H9 (cell line): Measurements from ENCODE around the gene C12orf75. TPM values are rescaled to one million over a fixed set of nuclear protein-coding genes. Genes with fewer than 3 reads are reported as not detected.
"Not testable (repeated sequence)": the region's sequence is repeated elsewhere in the genome, so short reads cannot be mapped to it uniquely, and the experiment has no call there.

Source experiments
- DNase-seq: peaks from one replicate; pipeline ENCODE4 v3.0.0-alpha.2; 2017
- H2AFZ ChIP-seq: one replicate; pipeline ENCODE4 v1.6.1; 2013; ENCODE audit warnings: mild to moderate bottlenecking, low read length, control low read depth, moderate library complexity
- H2AK5ac ChIP-seq: 2 replicates; pipeline ENCODE4 v1.6.1; 2013; ENCODE audit warnings: low read length, control low read depth, mixed read lengths; ENCODE audit not compliant: insufficient read length
- H2BK120ac ChIP-seq: one replicate; pipeline ENCODE4 v1.6.1; 2013; ENCODE audit warnings: low read depth, mild to moderate bottlenecking, low read length, control low read depth, inconsistent platforms; ENCODE audit not compliant: poor library complexity, severe bottlenecking
- H2BK12ac ChIP-seq: 2 replicates; pipeline ENCODE4 v1.6.1; 2013; ENCODE audit warnings: low read length, control low read depth, mixed read lengths, low read depth; ENCODE audit not compliant: insufficient read length
- H2BK15ac ChIP-seq: 2 replicates; pipeline ENCODE4 v1.6.1; 2013; ENCODE audit warnings: low read depth, low read length, control low read depth
- H2BK20ac ChIP-seq: one replicate; pipeline ENCODE4 v1.6.1; 2013; ENCODE audit warnings: low read depth, mild to moderate bottlenecking, low read length, control low read depth, inconsistent platforms; ENCODE audit not compliant: poor library complexity, severe bottlenecking
- H2BK5ac ChIP-seq: 2 replicates; pipeline ENCODE4 v1.6.1; 2013; ENCODE audit warnings: low read length, control low read depth, mixed read lengths; ENCODE audit not compliant: insufficient read length
- H3K14ac ChIP-seq: 2 replicates; pipeline ENCODE4 v1.6.1; 2013; ENCODE audit warnings: low read length, control low read depth; ENCODE audit not compliant: insufficient read depth
- H3K18ac ChIP-seq: 2 replicates; pipeline ENCODE4 v1.6.1; 2013; ENCODE audit warnings: low read depth, mild to moderate bottlenecking, mixed read lengths, low read length, control low read depth; ENCODE audit not compliant: insufficient read length
- H3K23ac ChIP-seq: 2 replicates; pipeline ENCODE4 v1.6.1; 2013; ENCODE audit warnings: low read length, control low read depth, mixed read lengths, low read depth; ENCODE audit not compliant: insufficient read length
- H3K23me2 ChIP-seq: 2 replicates; pipeline ENCODE4 v1.6.1; 2013; ENCODE audit warnings: low read depth, mild to moderate bottlenecking, mixed read lengths, low read length, control low read depth; ENCODE audit not compliant: insufficient read length, poor library complexity, severe bottlenecking
- H3K27ac ChIP-seq: 2 replicates; pipeline ENCODE4 v1.5.1; 2013; ENCODE audit warnings: low read length, control low read depth, mixed read lengths, low read depth; ENCODE audit not compliant: insufficient read length
- H3K27me3 ChIP-seq: 2 replicates; pipeline ENCODE4 v1.6.1; 2013; ENCODE audit warnings: low read length, control low read depth, inconsistent platforms; ENCODE audit not compliant: insufficient read depth
- H3K4ac ChIP-seq: 2 replicates; pipeline ENCODE4 v1.6.1; 2013; ENCODE audit warnings: low read depth, mild to moderate bottlenecking, control low read depth, inconsistent platforms, low read length, moderate library complexity
- H3K4me1 ChIP-seq: 2 replicates; pipeline ENCODE4 v1.6.1; 2013; ENCODE audit warnings: low read length, control low read depth, inconsistent platforms; ENCODE audit not compliant: insufficient read depth
- H3K4me2 ChIP-seq: 2 replicates; pipeline ENCODE4 v1.6.1; 2013; ENCODE audit warnings: low read length, control low read depth, mixed read lengths; ENCODE audit not compliant: insufficient read length, insufficient read depth
- H3K56ac ChIP-seq: 2 replicates; pipeline ENCODE4 v1.6.1; 2013; ENCODE audit warnings: low read depth, mild to moderate bottlenecking, mixed read lengths, low read length, control low read depth; ENCODE audit not compliant: insufficient read length
- H3K79me1 ChIP-seq: 2 replicates; pipeline ENCODE4 v1.6.1; 2013; ENCODE audit warnings: low read depth, mild to moderate bottlenecking, moderate library complexity, low read length, control low read depth, inconsistent platforms; ENCODE audit not compliant: insufficient read depth, poor library complexity, severe bottlenecking
- H3K79me2 ChIP-seq: 2 replicates; pipeline ENCODE4 v1.6.1; 2013; ENCODE audit warnings: low read length, control low read depth, inconsistent platforms; ENCODE audit not compliant: insufficient read depth
- H3K9ac ChIP-seq: 2 replicates; pipeline ENCODE4 v1.6.1; 2013; ENCODE audit warnings: low read length, control low read depth, mixed read lengths; ENCODE audit not compliant: insufficient read length; ENCODE audit errors: extremely low read depth
- H3K9me3 ChIP-seq: one replicate; pipeline ENCODE4 v1.6.1; 2013; ENCODE audit warnings: low read depth, low read length, inconsistent platforms; ENCODE audit not compliant: control insufficient read depth
- H3T11ph ChIP-seq: one replicate; pipeline ENCODE4 v1.6.1; 2013; ENCODE audit warnings: mild to moderate bottlenecking, low read length, control low read depth, inconsistent platforms
- H4K20me1 ChIP-seq: one replicate; pipeline ENCODE4 v1.6.1; 2013; ENCODE audit not compliant: control insufficient read depth, insufficient read length, insufficient read depth
- H4K5ac ChIP-seq: 2 replicates; pipeline ENCODE4 v1.6.1; 2013; ENCODE audit warnings: low read depth, mild to moderate bottlenecking, mixed read lengths, low read length, control low read depth; ENCODE audit not compliant: insufficient read length
- H4K8ac ChIP-seq: replicated peaks from 2 replicates; pipeline ENCODE4 v1.6.1; 2013; ENCODE audit warnings: low read length, control low read depth, mixed read lengths, low read depth; ENCODE audit not compliant: insufficient read length
- H4K91ac ChIP-seq: 2 replicates; pipeline ENCODE4 v1.6.1; 2013; ENCODE audit warnings: low read depth, mild to moderate bottlenecking, moderate library complexity, mixed read lengths, low read length, control low read depth; ENCODE audit not compliant: insufficient read length
- H3K27ac Mint-ChIP-seq, 3 experiments: 2 replicates in 2 of 3; 3 replicates in 1 of 3; pipeline ENCODE4 v1.8.0; 2020 to 2021; ENCODE audit warnings: mixed read lengths in 3 of 3, mild to moderate bottlenecking in 1 of 3, moderate library complexity in 1 of 3
- H3K27me3 Mint-ChIP-seq: 2 replicates; pipeline ENCODE4 v1.8.0; 2021; ENCODE audit warnings: low read depth, mild to moderate bottlenecking, moderate library complexity, mixed read lengths
- H3K36me3 Mint-ChIP-seq, 3 experiments: 2 replicates in 2 of 3; 3 replicates in 1 of 3; pipeline ENCODE4 v1.8.0; 2020 to 2021; ENCODE audit warnings: low read depth in 3 of 3, mixed read lengths in 3 of 3; ENCODE audit not compliant: insufficient read depth in 1 of 3
- H3K4me1 Mint-ChIP-seq, 2 experiments: 2 replicates each; pipeline ENCODE4 v1.8.0; 2020; ENCODE audit warnings: mixed read lengths in 2 of 2
- H3K4me3 Mint-ChIP-seq, 2 experiments: 2 replicates in 1 of 2; 3 replicates in 1 of 2; pipeline ENCODE4 v1.8.0; 2020 to 2021; ENCODE audit warnings: mild to moderate bottlenecking in 2 of 2, mixed read lengths in 2 of 2, moderate library complexity in 1 of 2
- H3K9me3 Mint-ChIP-seq, 2 experiments: 2 replicates in 1 of 2; 3 replicates in 1 of 2; pipeline ENCODE4 v1.8.0; 2020; ENCODE audit warnings: mild to moderate bottlenecking in 2 of 2, mixed read lengths in 2 of 2, moderate library complexity in 1 of 2
- WGBS: extraction: QIAGEN DNeasy Blood & Tissue Kit; methylation state at CpG from one replicate; pipeline ENCODE4 v1.1.7; 2013; ENCODE audit warnings: missing lambda C conversion rate, low lambda C conversion rate, mixed read lengths; ENCODE audit not compliant: insufficient read length; ENCODE audit errors: extremely low coverage; 5-methylcytosine and 5-hydroxymethylcytosine counted together
- total RNA-seq: library from RNA; stranded (reverse); gene quantifications from 2 replicates; pipeline ENCODE4 v1.2.1, GENCODE V29; 2021

Gene C12orf75
- total RNA-seq, 1 experiment from 2014 or later = 37.9 TPM

- not testable (repeated sequence) for H3K18ac ChIP-seq
Observed at GRCh38 chr12:105313755-105314154, 16.7 kb upstream of the C12orf75 start.

More at GRCh38 chr12:105313755-105314154, 16.7 kb upstream of the C12orf75 start:
- not testable (repeated sequence) for H2AFZ ChIP-seq, H3K27me3 ChIP-seq, H3K27ac Mint-ChIP-seq, H2BK120ac ChIP-seq, H2BK20ac ChIP-seq, H3K79me1 ChIP-seq, H3K14ac ChIP-seq, H2AK5ac ChIP-seq, H3K56ac ChIP-seq, H4K8ac ChIP-seq, H3K9me3 ChIP-seq, H4K91ac ChIP-seq, DNase-seq, H2BK5ac ChIP-seq, H3K79me2 ChIP-seq, H3K9ac ChIP-seq, H3K4me1 Mint-ChIP-seq, H3K27ac ChIP-seq, H2BK12ac ChIP-seq, H4K5ac ChIP-seq, H2BK15ac ChIP-seq, H3K4me3 Mint-ChIP-seq, H3K4me2 ChIP-seq, H3K27me3 Mint-ChIP-seq, H3K4ac ChIP-seq, H3K23ac ChIP-seq, H4K20me1 ChIP-seq, H3K23me2 ChIP-seq, H3T11ph ChIP-seq, H3K4me1 ChIP-seq
- Mint-ChIP-seq H3K9me3 (peaks cover 32 to 55% of the 10 kb centered on the region in 2 experiments), H3K36me3 (peaks cover 16 to 27% (median 19%) of the 10 kb centered on the region in 3 experiments; a peak in 6 of 7 replicates)
- WGBS = no CpG with 5 or more reads among the region's 8 CpGs
